Naive thymus-derived CD4-positive, alpha-beta T cell (primary cell): ENCODE results near the gene TBC1D4. TPM values are rescaled to one million over a fixed set of nuclear protein-coding genes. Genes with fewer than 3 reads are reported as not detected.
A peak's percentile ranks its signal among the peaks of the same experiment; 100 is the strongest.

Experiments
- ATAC-seq: fragments of 150-1000 bp; cut with Tn5 transposase; 2 replicates; pipeline ENCODE4 v1.10.0; 2021; ENCODE audit warnings: mild to moderate bottlenecking, moderate library complexity
- CTCF ChIA-PET: fragments of 350-600 bp; sonication (Branson Sonifier 250); formaldehyde crosslinking; loops from one replicate; lab custom pipeline; 2021; ENCODE audit warnings: antibody characterized with exemption; lab: Charles Lee
- POLR2A ChIA-PET: fragments of 350-600 bp; sonication (Branson Sonifier 250); formaldehyde crosslinking; loops from one replicate; lab custom pipeline; 2021; ENCODE audit warnings: antibody characterized with exemption, inconsistent platforms; lab: Charles Lee
- DNase-seq, 9 donors: peaks; one replicate each; pipeline versions ENCODE4 v3.0.0 to v3.0.0-alpha.2; 2020 to 2022; ENCODE audit warnings: mixed read lengths in 1 of 9
- H3K27ac ChIP-seq: one replicate; pipeline ENCODE4 v1.7.0; 2013; ENCODE audit warnings: mild to moderate bottlenecking, low read depth, low read length, moderate library complexity
- H3K27me3 ChIP-seq, 2 donors: one replicate each; pipeline ENCODE4 v1.7.0; 2013; ENCODE audit warnings: low read length in 2 of 2, mild to moderate bottlenecking in 2 of 2, moderate library complexity in 2 of 2; ENCODE audit not compliant: control insufficient read depth in 2 of 2, insufficient read depth in 2 of 2
- H3K36me3 ChIP-seq, 3 experiments: 1 replicate in 2 of 3; 2 replicates in 1 of 3; pipeline ENCODE4 v1.7.0; 2013; ENCODE audit warnings: low read length in 3 of 3, mild to moderate bottlenecking in 3 of 3, moderate library complexity in 1 of 3; ENCODE audit not compliant: insufficient read depth in 3 of 3, control insufficient read depth in 2 of 3
- H3K4me1 ChIP-seq, 2 donors: one replicate each; pipeline ENCODE4 v1.7.0; 2013; ENCODE audit warnings: low read length in 2 of 2, mild to moderate bottlenecking in 2 of 2, moderate library complexity in 1 of 2; ENCODE audit not compliant: control insufficient read depth in 2 of 2, insufficient read depth in 2 of 2
- H3K4me3 ChIP-seq: 2 replicates; pipeline ENCODE4 v1.7.0; 2013; ENCODE audit warnings: mild to moderate bottlenecking, low read length
- H3K9me3 ChIP-seq, 3 experiments: 1 replicate in 2 of 3; 2 replicates in 1 of 3; pipeline ENCODE4 v1.7.0; 2013; ENCODE audit warnings: low read length in 3 of 3; ENCODE audit not compliant: control insufficient read depth in 2 of 3
- H3K27ac Mint-ChIP-seq, 9 donors: one replicate each; pipeline ENCODE4 v1.8.0; 2020 to 2022; ENCODE audit warnings: mixed read lengths in 9 of 9, mild to moderate bottlenecking in 8 of 9, moderate library complexity in 5 of 9, inconsistent platforms in 2 of 9
- H3K27me3 Mint-ChIP-seq, 5 donors: one replicate each; pipeline ENCODE4 v1.8.0; 2021 to 2022; ENCODE audit warnings: mixed read lengths in 5 of 5, mild to moderate bottlenecking in 1 of 5
- H3K36me3 Mint-ChIP-seq, 5 donors: one replicate each; pipeline ENCODE4 v1.8.0; 2020 to 2022; ENCODE audit warnings: mixed read lengths in 5 of 5, mild to moderate bottlenecking in 3 of 5, inconsistent platforms in 1 of 5
- H3K4me1 Mint-ChIP-seq, 7 donors: one replicate each; pipeline ENCODE4 v1.8.0; 2020 to 2022; ENCODE audit warnings: mixed read lengths in 7 of 7, mild to moderate bottlenecking in 3 of 7, inconsistent platforms in 1 of 7
- H3K4me3 Mint-ChIP-seq, 10 donors: one replicate each; pipeline ENCODE4 v1.8.0; 2020 to 2022; ENCODE audit warnings: mild to moderate bottlenecking in 10 of 10, mixed read lengths in 10 of 10, moderate library complexity in 6 of 10, inconsistent platforms in 2 of 10
- H3K9me3 Mint-ChIP-seq, 11 donors: one replicate each; pipeline ENCODE4 v1.8.0; 2020 to 2022; ENCODE audit warnings: mixed read lengths in 11 of 11, mild to moderate bottlenecking in 4 of 11, inconsistent platforms in 1 of 11, moderate library complexity in 1 of 11
- intact Hi-C, 2 donors: fragments of 100-400 bp; cut with micrococcal nuclease; formaldehyde crosslinking; loops; one replicate each; pipeline ENCODE4 v1.15.1; 2023
- polyA plus RNA-seq, 2 donors: library from polyadenylated mRNA; unstranded; fragments of 300-500 nt; fragmentation: Illumina TruSeq; gene quantifications; one replicate each; pipeline ENCODE4 v1.2.3, GENCODE V29; 2021
- total RNA-seq, 6 experiments: library from RNA in 5 of 6; stranded (reverse) in 5 of 6; gene quantifications; 1 replicate in 5 of 6; 2 replicates in 1 of 6; pipeline ENCODE4 v1.2.3 and lab custom pipeline; 2021 to 2026

The TBC1D4 gene
- total and polyA plus RNA-seq, 7 experiments from 2014 or later, result 12.4 to 73.8 (median 42.7) TPM

DNA sequence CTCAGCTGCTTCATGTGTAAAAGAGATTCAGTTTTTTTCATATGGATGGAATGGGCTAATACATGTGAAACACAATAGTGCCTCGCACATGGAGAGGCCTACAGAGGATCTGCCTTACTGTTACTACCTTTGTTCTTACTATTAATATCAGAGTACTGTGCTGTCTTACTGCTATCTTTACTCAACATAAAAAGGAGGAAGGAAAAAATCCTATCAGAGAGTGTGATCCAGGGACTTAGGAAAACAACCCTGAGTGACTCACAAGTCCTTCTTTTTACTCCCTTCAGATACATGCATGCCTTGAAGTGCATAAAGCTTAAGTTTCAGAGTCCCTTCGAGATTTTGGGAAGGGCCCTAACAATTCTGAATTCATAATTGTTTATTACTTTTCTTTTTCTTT lies 136.8 kb downstream of the TBC1D4 start:
- Mint-ChIP-seq H3K9me3 (no peaks in the 10 kb centered on the region), H3K36me3 (peaks cover 0 to 3% (median 0%) of the 10 kb centered on the region in 5 donors), H3K4me1 (peaks cover 0 to 7% (median 0%) of the 10 kb centered on the region in 7 donors), H3K4me3 (no peak overlapping the region), H3K27ac (peak overlapping the region in 1 of 9 donors; percentile 27), H3K27me3 (no peaks in the 10 kb centered on the region)
- intact Hi-C loops, result no loop called here
- H3K9me3 ChIP-seq, result no peaks in the 10 kb centered on the region
- no peak overlapping the region for H3K27ac ChIP-seq
- H3K4me1 ChIP-seq, result no peaks in the 10 kb centered on the region
- DNase-seq (no peak), ATAC-seq (no peak)
- ChIA-PET POLR2A (no interaction called here), CTCF (interaction anchor here (0.7 kb wide), 1 partner anchor 27 kb away, joined by 3 read pairs; no protein-coding TSS in a partner anchor)
- H3K36me3 ChIP-seq, result no peaks in the 10 kb centered on the region
- H3K4me3 ChIP-seq, result no peak overlapping the region
- no peaks in the 10 kb centered on the region for H3K27me3 ChIP-seq

DNA sequence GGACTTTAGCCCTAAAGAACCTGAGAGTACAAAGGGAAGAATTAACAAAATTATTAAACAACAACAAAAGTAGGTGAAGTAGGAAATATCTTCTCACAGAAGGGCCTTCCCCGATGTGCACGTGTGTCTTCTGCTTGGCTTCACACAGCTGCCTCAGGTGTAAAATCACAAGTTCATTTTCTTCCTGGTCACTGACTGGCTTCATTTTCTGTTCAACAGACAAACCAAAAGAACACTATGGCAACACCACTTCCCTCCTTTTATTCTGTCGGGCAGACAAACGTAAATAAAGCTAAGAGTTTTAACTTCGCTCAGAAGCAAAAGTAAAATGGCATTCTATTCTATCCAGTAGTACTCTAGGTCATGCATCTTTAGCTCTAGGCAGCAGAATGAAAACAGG lies 140.9 kb downstream of the TBC1D4 start:
- ChIA-PET CTCF (no interaction called here), POLR2A (interaction anchor here (1.3 kb wide), 1 partner anchor 28 kb away, joined by 3 read pairs; no protein-coding TSS in a partner anchor)
- intact Hi-C loops, result no loop called here
- ATAC-seq (no peak), DNase-seq (no peak)
- no peaks in the 10 kb centered on the region for H3K27me3 Mint-ChIP-seq
- peaks cover 0 to 2% (median 0%) of the 10 kb centered on the region in 11 donors for H3K9me3 Mint-ChIP-seq
- no peaks in the 10 kb centered on the region for H3K4me1 ChIP-seq
- H3K36me3 ChIP-seq, result no peaks in the 10 kb centered on the region
- no peak overlapping the region for H3K4me3 Mint-ChIP-seq
- H3K36me3 Mint-ChIP-seq, result peaks cover 0 to 8% (median 0%) of the 10 kb centered on the region in 5 donors
- no peaks in the 10 kb centered on the region for H3K4me1 Mint-ChIP-seq
- no peaks in the 10 kb centered on the region for H3K27me3 ChIP-seq
- no peak overlapping the region for H3K27ac ChIP-seq
- H3K9me3 ChIP-seq, result no peaks in the 10 kb centered on the region
- no peak overlapping the region for H3K4me3 ChIP-seq
- peak overlapping the region in 1 of 9 donors; percentile 14 for H3K27ac Mint-ChIP-seq

DNA sequence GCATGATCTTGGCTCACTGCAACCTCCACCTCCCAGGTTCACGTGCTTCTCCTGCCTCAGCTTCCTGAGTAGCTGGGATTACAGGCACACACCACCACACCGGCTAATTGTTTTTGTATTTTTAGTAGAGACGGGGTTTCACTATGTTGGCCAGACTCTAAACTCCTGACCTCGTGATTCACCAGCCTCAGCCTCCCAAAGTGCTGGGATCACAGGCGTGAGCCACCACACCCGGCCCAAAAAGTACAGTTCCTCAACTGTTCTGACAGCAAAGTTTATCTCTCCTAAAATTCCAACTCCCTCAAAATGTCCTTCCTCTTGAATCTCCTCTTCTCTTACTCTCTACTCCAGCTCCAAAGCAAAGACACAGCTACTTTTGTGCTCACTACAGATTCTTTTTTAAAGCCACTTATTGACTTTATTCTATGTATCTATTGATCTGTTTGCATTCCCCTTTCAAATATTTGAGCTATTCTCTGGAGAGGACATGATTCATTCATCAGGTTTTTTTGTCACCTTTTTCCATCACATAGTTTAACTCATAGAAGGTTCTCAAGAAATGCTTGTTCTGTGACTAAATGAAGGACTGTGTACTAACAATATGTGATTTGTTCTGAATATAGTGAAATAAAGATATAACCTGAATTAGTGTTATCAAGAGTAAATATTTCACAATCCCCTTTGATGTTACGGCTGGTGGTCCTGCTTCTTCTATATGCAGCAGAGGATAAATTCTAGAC lies 142.2 kb downstream of the TBC1D4 start:
- H3K4me1 ChIP-seq, result no peaks in the 10 kb centered on the region
- DNase-seq, result no peak

DNA sequence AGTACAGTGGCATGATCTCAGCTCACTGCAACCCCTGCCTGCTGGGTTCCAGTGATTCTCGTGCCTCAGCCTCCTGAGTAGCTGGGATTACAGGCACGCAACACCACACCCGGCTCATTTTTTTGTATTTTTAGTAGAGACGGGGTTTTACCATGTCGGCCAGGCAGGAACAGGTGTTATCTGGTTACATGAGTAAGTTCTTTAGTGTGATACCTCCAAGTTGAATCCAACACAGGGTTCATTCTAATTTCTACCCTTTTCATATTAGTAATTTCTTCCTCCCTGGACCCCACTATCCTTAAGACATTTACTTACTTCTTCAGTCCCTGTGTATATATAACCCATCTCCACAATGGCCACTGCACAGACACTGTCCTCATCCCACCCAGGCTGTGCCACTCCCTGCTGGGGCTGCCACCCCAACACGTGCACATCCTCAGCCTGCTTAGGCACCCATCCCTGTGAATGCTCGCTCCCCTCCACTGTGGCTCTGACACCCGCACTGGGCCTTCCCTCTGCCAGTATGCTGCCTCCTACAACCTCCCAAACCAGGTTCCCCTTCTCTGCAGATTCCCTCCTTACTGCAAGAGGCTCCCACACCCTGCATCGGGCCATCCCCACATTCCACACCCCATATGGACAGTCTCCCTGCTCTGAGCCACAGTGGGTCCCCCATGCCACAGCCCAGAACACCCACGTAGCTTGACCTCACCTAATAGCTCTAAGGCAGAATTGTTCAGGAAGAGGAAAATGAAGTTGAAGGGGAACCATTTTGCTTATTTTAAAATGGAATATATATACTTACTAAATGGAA lies 147.1 kb downstream of the TBC1D4 start:
- H3K36me3 Mint-ChIP-seq, result peaks cover 0 to 6% (median 2%) of the 10 kb centered on the region in 5 donors
- intact Hi-C loops, result no loop called here
- Histone ChIP-seq H3K4me1 (no peaks in the 10 kb centered on the region), H3K27me3 (no peaks in the 10 kb centered on the region), H3K36me3 (no peaks in the 10 kb centered on the region), H3K9me3 (no peaks in the 10 kb centered on the region), H3K4me3 (no peak overlapping the region), H3K27ac (no peak overlapping the region)
- ATAC-seq, result no peak
- no peak overlapping the region for H3K27ac Mint-ChIP-seq
- POLR2A ChIA-PET, result no interaction called here
- DNase-seq, result no peak
- CTCF ChIA-PET, result no interaction called here
- H3K27me3 Mint-ChIP-seq, result no peaks in the 10 kb centered on the region
- H3K4me1 Mint-ChIP-seq, result peaks cover 0 to 4% (median 0%) of the 10 kb centered on the region in 7 donors
- H3K4me3 Mint-ChIP-seq, result no peak overlapping the region
- peaks cover 0 to 2% (median 0%) of the 10 kb centered on the region in 11 donors for H3K9me3 Mint-ChIP-seq

More for the DNA sequence above, 142.2 kb downstream of the TBC1D4 start:
- peaks cover 0 to 2% (median 0%) of the 10 kb centered on the region in 11 donors for H3K9me3 Mint-ChIP-seq
- no peaks in the 10 kb centered on the region for H3K4me1 Mint-ChIP-seq
- Histone ChIP-seq H3K27me3 (no peaks in the 10 kb centered on the region), H3K4me3 (no peak overlapping the region), H3K9me3 (no peaks in the 10 kb centered on the region), H3K27ac (no peak overlapping the region), H3K36me3 (no peaks in the 10 kb centered on the region)
- no peak for ATAC-seq
- H3K27me3 Mint-ChIP-seq, result no peaks in the 10 kb centered on the region
- H3K27ac Mint-ChIP-seq, result peak overlapping the region in 1 of 9 donors; percentile 19
- CTCF ChIA-PET, result interaction anchor here (1.4 kb wide), 1 partner anchor 13 kb away, joined by 4 read pairs; no protein-coding TSS in a partner anchor
- H3K4me3 Mint-ChIP-seq, result no peak overlapping the region
- POLR2A ChIA-PET, result interaction anchor here (0.6 kb wide), 1 partner anchor 13 kb away, joined by 3 read pairs; no protein-coding TSS in a partner anchor
- intact Hi-C loops, result no loop called here
- peaks cover 0 to 8% (median 2%) of the 10 kb centered on the region in 5 donors for H3K36me3 Mint-ChIP-seq

DNA sequence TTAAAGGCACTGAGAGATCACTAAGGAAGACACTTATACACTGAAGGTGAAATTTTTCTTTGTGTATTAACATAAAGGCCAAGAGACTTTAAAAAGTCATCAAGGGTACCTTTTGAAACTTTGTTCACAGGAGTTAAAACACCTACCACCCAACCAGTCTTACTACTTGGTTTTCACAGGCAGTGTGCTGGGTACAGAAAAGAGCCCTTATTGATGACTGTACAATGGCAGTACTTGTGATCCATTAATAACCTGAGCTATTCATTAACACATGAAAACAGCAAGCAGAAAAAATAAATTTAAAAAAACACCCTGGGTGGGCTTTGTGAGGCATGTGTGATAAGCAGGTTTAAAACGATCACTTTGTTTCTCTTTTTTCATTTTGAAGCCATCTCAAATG lies 148.9 kb downstream of the TBC1D4 start:
- POLR2A ChIA-PET, result no interaction called here
- no peaks in the 10 kb centered on the region for H3K27me3 ChIP-seq
- Mint-ChIP-seq H3K27me3 (no peaks in the 10 kb centered on the region), H3K9me3 (peaks cover 0 to 2% (median 0%) of the 10 kb centered on the region in 11 donors), H3K36me3 (peaks cover 0 to 6% (median 0%) of the 10 kb centered on the region in 5 donors), H3K4me3 (no peak overlapping the region), H3K27ac (no peak overlapping the region), H3K4me1 (peaks cover 0 to 11% (median 4%) of the 10 kb centered on the region in 7 donors)
- H3K4me3 ChIP-seq, result no peak overlapping the region
- intact Hi-C loops, result loop anchor here in 1 of 2 donors (2.0 kb wide), 1 partner anchor 16 kb away; no protein-coding TSS in a partner anchor
- H3K4me1 ChIP-seq, result no peaks in the 10 kb centered on the region
- no peak overlapping the region for H3K27ac ChIP-seq
- no peaks in the 10 kb centered on the region for H3K36me3 ChIP-seq
- CTCF ChIA-PET, result no interaction called here
- ATAC-seq (no peak), DNase-seq (no peak)
- no peaks in the 10 kb centered on the region for H3K9me3 ChIP-seq

DNA sequence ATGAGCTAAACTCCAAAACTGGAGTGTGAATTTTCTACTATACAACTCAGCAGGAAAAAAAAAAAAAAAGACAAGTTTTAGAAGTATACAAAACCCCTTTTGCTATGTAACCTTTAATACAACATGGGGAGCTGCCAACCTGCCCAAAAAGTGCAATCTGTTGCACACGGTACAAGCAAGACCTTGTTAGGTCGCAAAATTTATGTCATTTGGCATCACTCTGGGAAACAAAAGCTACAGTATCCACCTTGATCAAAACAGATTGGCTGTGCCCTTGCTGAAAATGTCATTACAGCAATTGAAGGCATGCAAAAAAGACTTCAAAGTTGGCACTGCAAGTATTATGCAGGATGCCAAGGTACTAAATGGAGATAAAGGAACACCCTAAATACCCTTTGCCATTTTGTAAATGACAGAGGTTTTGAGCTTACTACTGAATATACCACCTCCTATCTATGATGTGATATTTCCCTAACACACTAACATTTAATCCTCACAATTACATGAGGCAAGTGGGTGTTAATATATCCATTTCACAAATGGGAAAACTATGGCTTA lies 150.1 kb downstream of the TBC1D4 start:
- H3K27ac ChIP-seq, result no peak overlapping the region
- no peak overlapping the region for H3K4me3 ChIP-seq
- Mint-ChIP-seq H3K27me3 (no peaks in the 10 kb centered on the region), H3K27ac (no peak overlapping the region), H3K9me3 (peaks cover 0 to 2% (median 0%) of the 10 kb centered on the region in 11 donors), H3K36me3 (peaks cover 0 to 3% (median 0%) of the 10 kb centered on the region in 5 donors), H3K4me1 (peaks cover 3 to 23% (median 15%) of the 10 kb centered on the region in 7 donors), H3K4me3 (no peak overlapping the region)
- ChIA-PET POLR2A (no interaction called here), CTCF (interaction anchor here (0.5 to 1.0 kb wide), 3 partner anchors 39 to 1547 kb away, joined by 3 to 4 read pairs (median 3); no protein-coding TSS in a partner anchor)
- ATAC-seq (no peak), DNase-seq (no peak)
- H3K9me3 ChIP-seq, result no peaks in the 10 kb centered on the region
- no peaks in the 10 kb centered on the region for H3K27me3 ChIP-seq
- peaks cover 0 to 5% of the 10 kb centered on the region in 2 donors for H3K4me1 ChIP-seq
- intact Hi-C loops, result loop anchor here in 1 of 2 donors (2.0 kb wide), 1 partner anchor 17 kb away; no protein-coding TSS in a partner anchor
- no peaks in the 10 kb centered on the region for H3K36me3 ChIP-seq
